ENCODE measurements around the gene B9D2. TPM values are rescaled to one million over a fixed set of nuclear protein-coding genes. Genes with fewer than 3 reads are reported as not detected.

B9D2 gene
- total and polyA plus RNA-seq, 2 donors (not counting 1 experiment from before 2014, with no cell fraction given): 2.3 to 5.3 TPM

DNA sequence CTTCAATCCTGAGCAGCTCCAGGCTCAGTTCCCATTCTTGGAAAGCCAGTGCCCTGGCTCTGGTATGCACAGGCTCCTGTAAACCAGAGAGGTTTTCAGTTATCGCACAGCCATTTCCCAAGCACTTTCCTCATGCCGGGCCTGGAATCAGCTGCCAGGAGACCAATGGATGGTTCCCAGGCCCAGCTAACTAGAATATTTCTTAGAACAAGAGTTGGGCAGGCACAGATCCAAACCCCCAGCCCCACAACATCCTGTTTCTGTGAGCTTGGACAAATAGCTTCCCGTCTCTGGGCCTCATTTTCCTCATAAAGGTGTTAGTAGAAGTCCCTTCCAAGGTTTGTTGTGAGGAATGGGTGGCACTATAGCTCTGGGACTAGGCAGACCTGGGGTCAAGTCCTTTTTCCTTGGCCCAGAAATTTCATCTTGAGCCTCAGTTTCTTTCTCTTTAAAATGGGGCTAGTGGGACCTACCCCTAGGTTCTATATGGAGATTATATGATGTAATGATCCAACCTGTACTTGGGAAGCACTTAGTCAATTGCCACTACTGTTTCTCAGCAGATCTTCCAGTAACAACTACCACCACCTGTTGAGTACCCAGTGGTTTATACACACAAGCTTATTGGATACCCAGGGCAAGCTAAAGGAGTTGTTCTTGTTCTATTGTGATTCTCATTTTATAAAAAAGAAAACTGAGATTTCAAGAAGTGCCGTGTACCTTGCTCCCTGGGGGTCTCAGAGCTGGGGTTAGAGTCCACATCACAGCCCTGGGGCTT lies 59.1 kb downstream of the B9D2 start:
- no peak for DNase-seq (ENCODE audit: low read depth in 2 of 2)
- Histone ChIP-seq H3K4me3 (replicated peaks in 1 of 4; ENCODE audit: control extremely low read depth in 1 of 4, insufficient read depth in 1 of 4, low read depth in 3 of 4, low read length in 4 of 4) (no peak overlapping the region), H3K27ac (ENCODE audit: insufficient read depth, low read length) (no peak overlapping the region), H4K20me1 (ENCODE audit: control insufficient read depth, extremely low read depth, insufficient read depth, low read length) (no peaks in the 10 kb centered on the region), H3K4me2 (ENCODE audit: extremely low read depth, insufficient read depth, low read length) (no peak overlapping the region), H2AFZ (ENCODE audit: low read length) (no peak overlapping the region), H3K9ac (ENCODE audit: insufficient read depth, low read length) (no peak overlapping the region), H3K36me3 (ENCODE audit: control insufficient read depth, insufficient read depth, low read length) (peaks cover 26% of the 10 kb centered on the region), H3K27me3 (ENCODE audit: control insufficient read depth, insufficient read depth, low read length) (no peaks in the 10 kb centered on the region), H3K79me2 (ENCODE audit: control insufficient read depth, insufficient read depth, low read length) (peaks cover 4% of the 10 kb centered on the region), H3K4me1 (ENCODE audit: control insufficient read depth, extremely low read depth, insufficient read depth, low read length) (peaks cover 10% of the 10 kb centered on the region), H3K9me3 (ENCODE audit: control insufficient read depth, insufficient read depth, low read depth, low read length) (no peaks in the 10 kb centered on the region)
- no peak for TF ChIP-seq EZH2 (IDR thresholded peaks at IDR 0.05; ENCODE audit: low read length, missing control alignments)
- TF ChIP-seq, protein P1, sequence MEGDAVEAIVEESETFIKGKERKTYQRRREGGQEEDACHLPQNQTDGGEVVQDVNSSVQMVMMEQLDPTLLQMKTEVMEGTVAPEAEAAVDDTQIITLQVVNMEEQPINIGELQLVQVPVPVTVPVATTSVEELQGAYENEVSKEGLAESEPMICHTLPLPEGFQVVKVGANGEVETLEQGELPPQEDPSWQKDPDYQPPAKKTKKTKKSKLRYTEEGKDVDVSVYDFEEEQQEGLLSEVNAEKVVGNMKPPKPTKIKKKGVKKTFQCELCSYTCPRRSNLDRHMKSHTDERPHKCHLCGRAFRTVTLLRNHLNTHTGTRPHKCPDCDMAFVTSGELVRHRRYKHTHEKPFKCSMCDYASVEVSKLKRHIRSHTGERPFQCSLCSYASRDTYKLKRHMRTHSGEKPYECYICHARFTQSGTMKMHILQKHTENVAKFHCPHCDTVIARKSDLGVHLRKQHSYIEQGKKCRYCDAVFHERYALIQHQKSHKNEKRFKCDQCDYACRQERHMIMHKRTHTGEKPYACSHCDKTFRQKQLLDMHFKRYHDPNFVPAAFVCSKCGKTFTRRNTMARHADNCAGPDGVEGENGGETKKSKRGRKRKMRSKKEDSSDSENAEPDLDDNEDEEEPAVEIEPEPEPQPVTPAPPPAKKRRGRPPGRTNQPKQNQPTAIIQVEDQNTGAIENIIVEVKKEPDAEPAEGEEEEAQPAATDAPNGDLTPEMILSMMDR (conservative IDR thresholded peaks at IDR 0.05 in 1 of 2, IDR thresholded peaks at IDR 0.05 in 1 of 2; ENCODE audit: low read depth in 1 of 2, low read length in 2 of 2): no peak

Other genes with a start within 250 kb of the B9D2 start
- not detected in 2 replicates for gene CYP2F1, start 249.7 kb downstream of the B9D2 start, total RNA-seq
- gene CYP2F1, start 249.7 kb downstream of the B9D2 start, polyA plus RNA-seq: not detected in 2 replicates
- 2.1 and 3.5 TPM in 2 replicates for gene CYP2S1, start 170.9 kb downstream of the B9D2 start, total RNA-seq
- gene CYP2S1, start 170.9 kb downstream of the B9D2 start, polyA plus RNA-seq: 0.93 and 7.5 TPM in 2 replicates
- gene AXL, start 144.9 kb downstream of the B9D2 start, total RNA-seq: 107 and 223 TPM in 2 replicates
- gene AXL, start 144.9 kb downstream of the B9D2 start, polyA plus RNA-seq: 231 and 319 TPM in 2 replicates
- 47.3 and 58.1 TPM in 2 replicates for gene HNRNPUL1, start 99.8 kb downstream of the B9D2 start, total RNA-seq
- gene HNRNPUL1, start 99.8 kb downstream of the B9D2 start, polyA plus RNA-seq: 36.4 and 60.4 TPM in 2 replicates
- 5.9 and 7.8 TPM in 2 replicates for gene CCDC97, start 54.0 kb downstream of the B9D2 start, total RNA-seq
- 6.3 and 9.9 TPM in 2 replicates for gene CCDC97, start 54.0 kb downstream of the B9D2 start, polyA plus RNA-seq
- gene TGFB1, start 10.2 kb downstream of the B9D2 start, total RNA-seq: 6.7 and 14.4 TPM in 2 replicates
- 4.2 and 6.6 TPM in 2 replicates for gene TGFB1, start 10.2 kb downstream of the B9D2 start, polyA plus RNA-seq
- 9.7 and 10.8 TPM in 2 replicates for gene TMEM91, start 12.4 kb upstream of the B9D2 start, total RNA-seq
- gene TMEM91, start 12.4 kb upstream of the B9D2 start, polyA plus RNA-seq: 1.4 and 3.7 TPM in 2 replicates
- gene EXOSC5, start 33.2 kb upstream of the B9D2 start, total RNA-seq: 10.7 and 14.1 TPM in 2 replicates
- gene EXOSC5, start 33.2 kb upstream of the B9D2 start, polyA plus RNA-seq: 5.0 and 10.0 TPM in 2 replicates
- 30.0 and 30.7 TPM in 2 replicates for gene BCKDHA, start 33.7 kb upstream of the B9D2 start, total RNA-seq
- gene BCKDHA, start 33.7 kb upstream of the B9D2 start, polyA plus RNA-seq: 11.2 and 15.1 TPM in 2 replicates
- 1.3 and 3.5 TPM in 2 replicates for gene B3GNT8, start 63.2 kb upstream of the B9D2 start, total RNA-seq
- 0.30 and 0.54 TPM in 2 replicates for gene B3GNT8, start 63.2 kb upstream of the B9D2 start, polyA plus RNA-seq
- gene DMAC2, start 75.8 kb upstream of the B9D2 start, total RNA-seq: 29.5 and 31.0 TPM in 2 replicates
- 52.3 and 65.1 TPM in 2 replicates for gene DMAC2, start 75.8 kb upstream of the B9D2 start, polyA plus RNA-seq
- gene ERICH4, start 79.0 kb upstream of the B9D2 start, total RNA-seq: not detected in 2 replicates
- gene ERICH4, start 79.0 kb upstream of the B9D2 start, polyA plus RNA-seq: not detected in 2 replicates
- gene CEACAM21, start 212.0 kb upstream of the B9D2 start, total RNA-seq: not detected in 2 replicates
- not detected in 2 replicates for gene CEACAM21, start 212.0 kb upstream of the B9D2 start, polyA plus RNA-seq